IMR-90 (cell line): ENCODE measurements around the gene KLHL29. TPM values are rescaled to one million over a fixed set of nuclear protein-coding genes. Genes with fewer than 3 reads are reported as not detected.

Source experiments
- ATAC-seq: fragments of 200-7000 bp; cut with Tn5 transposase; 2 replicates; pipeline ENCODE4 v1.9.1; 2020; ENCODE audit warnings: low read depth, mild to moderate bottlenecking, moderate library complexity
- BruUV-seq: library from RNA; stranded (reverse); fragments of 400-500 nt; replicated peaks from 2 replicates; lab custom pipeline; 2021; lab: Mats Ljungman, UMichigan
- CTCF ChIA-PET: fragments of 300-600 bp; formaldehyde crosslinking; extraction: SDS; loops from one replicate; lab custom pipeline; 2021; ENCODE audit warnings: antibody characterized with exemption; lab: Yijun Ruan, JAX
- POLR2A ChIA-PET: fragments of 300-600 bp; sonication (Branson Sonifier 250); formaldehyde crosslinking; loops from one replicate; lab custom pipeline; 2022; ENCODE audit warnings: antibody characterized with exemption; ENCODE audit not compliant: unreplicated experiment; lab: Charles Lee
- DNase-seq: peaks from one replicate; pipeline ENCODE4 v3.0.0; 2013
- H2AFZ ChIP-seq: replicated peaks from 2 replicates; pipeline ENCODE3; 2013; ENCODE audit warnings: low read length, mild to moderate bottlenecking; ENCODE audit not compliant: poor library complexity
- H2AK5ac ChIP-seq: 2 replicates; pipeline ENCODE4 v1.6.1; 2013; ENCODE audit warnings: low read depth, low read length, inconsistent platforms
- H2AK9ac ChIP-seq: replicated peaks from 2 replicates; pipeline ENCODE3; 2013; ENCODE audit warnings: mild to moderate bottlenecking, low read depth, low read length, moderate library complexity; ENCODE audit not compliant: poor library complexity
- H2BK120ac ChIP-seq: 2 replicates; pipeline ENCODE4 v1.6.1; 2013; ENCODE audit warnings: low read depth, low read length, inconsistent platforms
- H2BK15ac ChIP-seq: 3 replicates; pipeline ENCODE4 v1.6.1; 2013; ENCODE audit warnings: low read depth, low read length, inconsistent platforms
- H2BK20ac ChIP-seq: 2 replicates; pipeline ENCODE4 v1.6.1; 2013; ENCODE audit warnings: low read depth, mild to moderate bottlenecking, inconsistent platforms, low read length, moderate library complexity
- H2BK5ac ChIP-seq: 2 replicates; pipeline ENCODE4 v1.6.1; 2013; ENCODE audit warnings: mild to moderate bottlenecking, low read depth, low read length, inconsistent platforms; ENCODE audit not compliant: poor library complexity, severe bottlenecking
- H3K14ac ChIP-seq: replicated peaks from 2 replicates; pipeline ENCODE4 v1.6.1; 2013; ENCODE audit warnings: low read depth, low read length, inconsistent platforms
- H3K18ac ChIP-seq: 2 replicates; pipeline ENCODE4 v1.6.1; 2013; ENCODE audit warnings: low read depth, low read length, control low read depth
- H3K23ac ChIP-seq: 2 replicates; pipeline ENCODE4 v1.6.1; 2013; ENCODE audit warnings: low read depth, low read length, inconsistent platforms
- H3K27ac ChIP-seq: 2 replicates; pipeline ENCODE4 v1.5.1; 2013; ENCODE audit warnings: mild to moderate bottlenecking, control low read depth, low read length; ENCODE audit not compliant: insufficient read depth
- H3K27me3 ChIP-seq: 2 replicates; pipeline ENCODE4 v1.6.1; 2013; ENCODE audit warnings: low read length; ENCODE audit not compliant: control insufficient read depth, insufficient read depth
- H3K36me3 ChIP-seq: 2 replicates; pipeline ENCODE4 v1.6.1; 2013; ENCODE audit warnings: low read length, mixed read lengths; ENCODE audit not compliant: control insufficient read depth, insufficient read depth
- H3K4ac ChIP-seq: 2 replicates; pipeline ENCODE4 v1.6.1; 2013; ENCODE audit warnings: low read depth, low read length, inconsistent platforms
- H3K4me1 ChIP-seq: 2 replicates; pipeline ENCODE4 v1.6.1; 2013; ENCODE audit warnings: low read length, mixed read lengths; ENCODE audit not compliant: control insufficient read depth, insufficient read depth
- H3K4me2 ChIP-seq: 2 replicates; pipeline ENCODE4 v1.6.1; 2013; ENCODE audit warnings: low read depth, mild to moderate bottlenecking, control low read depth, low read length, moderate library complexity
- H3K4me3 ChIP-seq: 2 replicates; pipeline ENCODE4 v1.5.1; 2013; ENCODE audit warnings: low read depth, mild to moderate bottlenecking, control low read depth, low read length, moderate library complexity; ENCODE audit not compliant: insufficient read depth
- H3K56ac ChIP-seq: 2 replicates; pipeline ENCODE4 v1.6.1; 2013; ENCODE audit warnings: low read length, inconsistent platforms; ENCODE audit not compliant: insufficient read depth; ENCODE audit errors: extremely low read depth
- H3K79me1 ChIP-seq, 2 experiments: 2 replicates each; pipeline ENCODE4 v1.6.1; 2013; ENCODE audit warnings: low read length in 2 of 2, inconsistent platforms in 1 of 2, low read depth in 1 of 2
- H3K9ac ChIP-seq: 2 replicates; pipeline ENCODE4 v1.6.1; 2013; ENCODE audit warnings: low read depth, low read length, control low read depth
- H3K9me1 ChIP-seq: 2 replicates; pipeline ENCODE4 v1.6.1; 2013; ENCODE audit warnings: low read length, inconsistent platforms; ENCODE audit not compliant: insufficient read depth
- H3K9me3 ChIP-seq: 2 replicates; pipeline ENCODE4 v1.6.1; 2013; ENCODE audit warnings: low read length; ENCODE audit not compliant: control insufficient read depth, insufficient read depth
- H4K20me1 ChIP-seq: 2 replicates; pipeline ENCODE4 v1.6.1; 2013; ENCODE audit warnings: low read length, inconsistent platforms; ENCODE audit not compliant: insufficient read depth
- H4K5ac ChIP-seq: 2 replicates; pipeline ENCODE4 v1.6.1; 2013; ENCODE audit warnings: mild to moderate bottlenecking, low read depth, low read length, control low read depth
- H4K8ac ChIP-seq, 2 experiments: 2 replicates each; pipeline ENCODE4 v1.6.1; 2013; ENCODE audit warnings: low read depth in 2 of 2, low read length in 2 of 2, control low read depth in 1 of 2, inconsistent platforms in 1 of 2
- H4K91ac ChIP-seq: 2 replicates; pipeline ENCODE4 v1.6.1; 2013; ENCODE audit warnings: low read depth, low read length, inconsistent platforms; ENCODE audit not compliant: insufficient read depth
- BHLHE40 ChIP-seq: fragments of 150-350 bp; IDR thresholded peaks from 2 replicates; pipeline ENCODE4 v1.6.1; 2016; ENCODE audit warnings: mild to moderate bottlenecking, low read depth, low read length
- CEBPB ChIP-seq: IDR thresholded peaks from 2 replicates; pipeline ENCODE4 v1.6.1; 2012; ENCODE audit warnings: low read depth, low read length, improper control_type of control experiment
- CHD1 ChIP-seq: IDR thresholded peaks from 2 replicates; pipeline ENCODE4 v1.6.1; 2012; ENCODE audit warnings: low read depth, low read length, improper control_type of control experiment
- FOS ChIP-seq: fragments of 150-350 bp; IDR thresholded peaks from 2 replicates; pipeline ENCODE4 v1.6.1; 2016; ENCODE audit warnings: low read depth, low read length
- MAFK ChIP-seq: IDR thresholded peaks from 2 replicates; pipeline ENCODE4 v1.6.1; 2012; ENCODE audit warnings: low read depth, low read length, improper control_type of control experiment
- MAZ ChIP-seq: IDR thresholded peaks from 2 replicates; pipeline ENCODE4 v1.6.1; 2012; ENCODE audit warnings: low read depth, mild to moderate bottlenecking, low read length, improper control_type of control experiment, moderate library complexity, borderline replicate concordance
- MXI1 ChIP-seq: IDR thresholded peaks from 2 replicates; pipeline ENCODE4 v1.6.1; 2012; ENCODE audit warnings: low read depth, mild to moderate bottlenecking, low read length, moderate library complexity, borderline replicate concordance
- NFE2L2 ChIP-seq: fragments of 150-350 bp; IDR thresholded peaks from 2 replicates; pipeline ENCODE4 v1.6.1; 2016; ENCODE audit warnings: low read depth, mild to moderate bottlenecking, low read length
- POLR2A ChIP-seq: IDR thresholded peaks from 2 replicates; pipeline ENCODE4 v1.6.1; 2012; ENCODE audit warnings: mild to moderate bottlenecking, low read depth, low read length
- RAD21 ChIP-seq: IDR thresholded peaks from 2 replicates; pipeline ENCODE4 v1.6.1; 2012; ENCODE audit warnings: low read length, improper control_type of control experiment
- RCOR1 ChIP-seq: IDR thresholded peaks from 2 replicates; pipeline ENCODE4 v1.6.1; 2012; ENCODE audit warnings: mild to moderate bottlenecking, low read length, improper control_type of control experiment; ENCODE audit not compliant: insufficient replicate concordance
- RFX5 ChIP-seq: IDR thresholded peaks from 2 replicates; pipeline ENCODE4 v1.8.0; 2012; ENCODE audit warnings: low read depth, mild to moderate bottlenecking, low read length, moderate library complexity
- SMC3 ChIP-seq: fragments of 150-350 bp; IDR thresholded peaks from 2 replicates; pipeline ENCODE4 v1.6.1; 2016; ENCODE audit warnings: low read depth, mild to moderate bottlenecking, antibody characterized with exemption, low read length, moderate library complexity
- WGBS, 2 experiments: methylation state at CpG; one replicate each; pipeline versions ENCODE4 v1.1.5 to v1.1.7; 2013; ENCODE audit warnings: missing lambda C conversion rate in 2 of 2; ENCODE audit not compliant: insufficient read length in 1 of 2; ENCODE audit errors: extremely low coverage in 2 of 2; 5-methylcytosine and 5-hydroxymethylcytosine counted together
- dilution Hi-C: fragments of 300-500 bp; cut with HindIII; formaldehyde crosslinking; loops from one replicate; pipeline ENCODE4 v1.14.3; 2018; ENCODE audit warnings: low sequenced_read_pairs; ENCODE audit not compliant: unreplicated experiment
- in situ Hi-C: fragments of 300-500 bp; cut with MboI; formaldehyde crosslinking; loops from 3 replicates; pipeline ENCODE4 v1.14.3; 2019; ENCODE audit warnings: low sequenced_read_pairs, inconsistent platforms, mixed read lengths
- intact Hi-C: fragments of 100-400 bp; cut with micrococcal nuclease; formaldehyde crosslinking; loops from 2 replicates; pipeline ENCODE4 v1.10.0; 2022
- polyA plus RNA-seq, 3 experiments: library from polyadenylated mRNA; depleted of rRNA; stranded (reverse); fragments of >200 nt; gene quantifications; 2 replicates each; pipeline ENCODE4 v1.2.3, GENCODE V29; 2012; ENCODE audit warnings: low replicate concordance in 1 of 3
- total RNA-seq: library from RNA; depleted of rRNA; stranded (reverse); fragments of >200 nt; gene quantifications from 2 replicates; pipeline ENCODE4 v1.2.3, GENCODE V29; 2012
- TF ChIP-seq, protein P1 (sequence below): fragments of 150-350 bp; IDR thresholded peaks from 2 replicates; pipeline ENCODE4 v1.6.1; 2017; ENCODE audit warnings: mild to moderate bottlenecking, antibody characterized with exemption, low read length, low read depth
- TF ChIP-seq, protein P2 (sequence below): conservative IDR thresholded peaks from 2 replicates; pipeline ENCODE4 v1.5.1; 2012; ENCODE audit warnings: mild to moderate bottlenecking, low read depth, low read length, improper control_type of control experiment
- TF ChIP-seq, protein P3 (sequence below): fragments of 150-350 bp; IDR thresholded peaks from 2 replicates; pipeline ENCODE4 v1.6.1; 2016; ENCODE audit warnings: low read depth, mild to moderate bottlenecking, low read length, moderate library complexity, borderline replicate concordance

Gene KLHL29
- total and polyA plus RNA-seq, 2 of the 4 experiments (the other 2 are of a cell fraction), result 2.0 to 8.0 TPM

DNA sequence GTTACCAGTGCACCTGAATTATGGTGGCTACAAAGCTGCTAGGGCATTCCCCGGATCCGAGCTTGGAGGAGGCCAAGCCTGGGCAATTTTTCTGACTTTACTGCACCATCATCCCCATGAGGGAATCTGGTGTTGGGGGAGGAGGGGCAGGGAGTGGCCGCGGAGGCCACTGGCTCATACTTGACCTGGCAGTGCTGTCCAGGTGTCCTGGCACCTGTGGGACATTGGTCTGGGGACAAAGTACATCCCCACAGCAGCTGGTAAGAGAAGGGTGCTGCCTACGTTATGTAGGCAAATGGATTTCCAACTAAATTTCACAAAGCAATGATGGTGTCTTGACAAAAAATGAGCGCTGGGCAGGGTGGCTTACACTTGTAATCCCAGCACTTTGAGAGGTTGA is 48.3 kb downstream of the KLHL29 start:
- Histone ChIP-seq H3K4me2 (no peak overlapping the region), H3K36me3 (no peaks in the 10 kb centered on the region), H4K5ac (no peak overlapping the region), H3K9ac (no peak overlapping the region), H4K20me1 (no peaks in the 10 kb centered on the region), H3K27ac (no peak overlapping the region), H2AK9ac (peak overlapping the region; percentile 57), H3K14ac (no peak overlapping the region), H3K23ac (no peak overlapping the region), H2BK20ac (no peak overlapping the region), H2AK5ac (peak overlapping the region; percentile 35; the same call in 1 of the 2 replicates), H3K18ac (no peak overlapping the region), H2AFZ (no peak overlapping the region), H3K4ac (no peak overlapping the region), H3K4me1 (peaks cover 24% of the 10 kb centered on the region), H3K79me1 (peaks cover 27 to 34% of the 10 kb centered on the region in 2 experiments), H3K4me3 (no peak overlapping the region), H3K56ac (no peak overlapping the region), H2BK120ac (no peak overlapping the region), H4K8ac (no peak overlapping the region), H2BK5ac (no peak overlapping the region), H3K27me3 (no peaks in the 10 kb centered on the region), H2BK15ac (no peak overlapping the region; the same call in 2 of the 3 replicates), H3K9me1 (peaks cover 19% of the 10 kb centered on the region), H3K9me3 (no peaks in the 10 kb centered on the region), H4K91ac (no peak overlapping the region)
- ATAC-seq (no peak), DNase-seq (no peak)
- TF ChIP-seq RAD21 (no peak), RCOR1 (no peak), MAFK (no peak), CEBPB (no peak), MAZ (no peak), CHD1 (no peak), POLR2A (no peak), SMC3 (no peak), BHLHE40 (no peak), RFX5 (no peak), FOS (no peak), NFE2L2 (no peak), MXI1 (no peak)
- TF ChIP-seq, protein P1, sequence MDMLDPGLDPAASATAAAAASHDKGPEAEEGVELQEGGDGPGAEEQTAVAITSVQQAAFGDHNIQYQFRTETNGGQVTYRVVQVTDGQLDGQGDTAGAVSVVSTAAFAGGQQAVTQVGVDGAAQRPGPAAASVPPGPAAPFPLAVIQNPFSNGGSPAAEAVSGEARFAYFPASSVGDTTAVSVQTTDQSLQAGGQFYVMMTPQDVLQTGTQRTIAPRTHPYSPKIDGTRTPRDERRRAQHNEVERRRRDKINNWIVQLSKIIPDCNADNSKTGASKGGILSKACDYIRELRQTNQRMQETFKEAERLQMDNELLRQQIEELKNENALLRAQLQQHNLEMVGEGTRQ, result no peak
- TF ChIP-seq, protein P2, sequence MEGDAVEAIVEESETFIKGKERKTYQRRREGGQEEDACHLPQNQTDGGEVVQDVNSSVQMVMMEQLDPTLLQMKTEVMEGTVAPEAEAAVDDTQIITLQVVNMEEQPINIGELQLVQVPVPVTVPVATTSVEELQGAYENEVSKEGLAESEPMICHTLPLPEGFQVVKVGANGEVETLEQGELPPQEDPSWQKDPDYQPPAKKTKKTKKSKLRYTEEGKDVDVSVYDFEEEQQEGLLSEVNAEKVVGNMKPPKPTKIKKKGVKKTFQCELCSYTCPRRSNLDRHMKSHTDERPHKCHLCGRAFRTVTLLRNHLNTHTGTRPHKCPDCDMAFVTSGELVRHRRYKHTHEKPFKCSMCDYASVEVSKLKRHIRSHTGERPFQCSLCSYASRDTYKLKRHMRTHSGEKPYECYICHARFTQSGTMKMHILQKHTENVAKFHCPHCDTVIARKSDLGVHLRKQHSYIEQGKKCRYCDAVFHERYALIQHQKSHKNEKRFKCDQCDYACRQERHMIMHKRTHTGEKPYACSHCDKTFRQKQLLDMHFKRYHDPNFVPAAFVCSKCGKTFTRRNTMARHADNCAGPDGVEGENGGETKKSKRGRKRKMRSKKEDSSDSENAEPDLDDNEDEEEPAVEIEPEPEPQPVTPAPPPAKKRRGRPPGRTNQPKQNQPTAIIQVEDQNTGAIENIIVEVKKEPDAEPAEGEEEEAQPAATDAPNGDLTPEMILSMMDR, result no peak
- TF ChIP-seq, protein P3, sequence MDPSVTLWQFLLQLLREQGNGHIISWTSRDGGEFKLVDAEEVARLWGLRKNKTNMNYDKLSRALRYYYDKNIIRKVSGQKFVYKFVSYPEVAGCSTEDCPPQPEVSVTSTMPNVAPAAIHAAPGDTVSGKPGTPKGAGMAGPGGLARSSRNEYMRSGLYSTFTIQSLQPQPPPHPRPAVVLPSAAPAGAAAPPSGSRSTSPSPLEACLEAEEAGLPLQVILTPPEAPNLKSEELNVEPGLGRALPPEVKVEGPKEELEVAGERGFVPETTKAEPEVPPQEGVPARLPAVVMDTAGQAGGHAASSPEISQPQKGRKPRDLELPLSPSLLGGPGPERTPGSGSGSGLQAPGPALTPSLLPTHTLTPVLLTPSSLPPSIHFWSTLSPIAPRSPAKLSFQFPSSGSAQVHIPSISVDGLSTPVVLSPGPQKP, result no peak
- in situ Hi-C loops, result no loop called here
- intact Hi-C loops, result no loop called here
- ChIA-PET CTCF (no interaction called here), POLR2A (no interaction called here)
- dilution Hi-C loops, result no loop called here
- BruUV-seq, result no TSS peak
- no CpG with 5 or more reads among the region's 6 CpGs for WGBS, 2 experiments
